ENCODE measurements around the gene ARID3B. TPM values are rescaled to one million over a fixed set of nuclear protein-coding genes. Genes with fewer than 3 reads are reported as not detected.

Gene ARID3B
- polyA plus RNA-seq, 1 of the 3 experiments (the other 2 are of a cell fraction) = 3.0 TPM

- TF ChIP-seq TAF1 (IDR thresholded peaks at IDR 0.05; ENCODE audit: borderline replicate concordance, low read depth, low read length) = no peak
- TF ChIP-seq, protein P1, sequence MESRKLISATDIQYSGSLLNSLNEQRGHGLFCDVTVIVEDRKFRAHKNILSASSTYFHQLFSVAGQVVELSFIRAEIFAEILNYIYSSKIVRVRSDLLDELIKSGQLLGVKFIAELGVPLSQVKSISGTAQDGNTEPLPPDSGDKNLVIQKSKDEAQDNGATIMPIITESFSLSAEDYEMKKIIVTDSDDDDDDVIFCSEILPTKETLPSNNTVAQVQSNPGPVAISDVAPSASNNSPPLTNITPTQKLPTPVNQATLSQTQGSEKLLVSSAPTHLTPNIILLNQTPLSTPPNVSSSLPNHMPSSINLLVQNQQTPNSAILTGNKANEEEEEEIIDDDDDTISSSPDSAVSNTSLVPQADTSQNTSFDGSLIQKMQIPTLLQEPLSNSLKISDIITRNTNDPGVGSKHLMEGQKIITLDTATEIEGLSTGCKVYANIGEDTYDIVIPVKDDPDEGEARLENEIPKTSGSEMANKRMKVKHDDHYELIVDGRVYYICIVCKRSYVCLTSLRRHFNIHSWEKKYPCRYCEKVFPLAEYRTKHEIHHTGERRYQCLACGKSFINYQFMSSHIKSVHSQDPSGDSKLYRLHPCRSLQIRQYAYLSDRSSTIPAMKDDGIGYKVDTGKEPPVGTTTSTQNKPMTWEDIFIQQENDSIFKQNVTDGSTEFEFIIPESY (IDR thresholded peaks at IDR 0.05; ENCODE audit: borderline replicate concordance, low read depth) = no peak
- TF ChIP-seq MAX (IDR thresholded peaks at IDR 0.05; ENCODE audit: low read depth) = no peak
- TF ChIP-seq IRF3 (IDR thresholded peaks at IDR 0.05; ENCODE audit: low read depth, low read length) = no peak
- no peak for TF ChIP-seq REST (IDR thresholded peaks at IDR 0.05; ENCODE audit: low read depth, low read length)
- no peak for TF ChIP-seq EZH2phosphoT487 (IDR thresholded peaks at IDR 0.05; ENCODE audit: borderline replicate concordance, low read depth)
- peak; percentile 71 for TF ChIP-seq FOXJ3 (CRISPR knock-in tag; IDR thresholded peaks at IDR 0.05)
- TF ChIP-seq TCF12 (IDR thresholded peaks at IDR 0.05) = no peak; the same call in 1 of the 2 replicates
- no peak for TF ChIP-seq GABPA (IDR thresholded peaks at IDR 0.05; ENCODE audit: low read depth)
- peak; percentile 87 for TF ChIP-seq RCOR1 (IDR thresholded peaks at IDR 0.05; ENCODE audit: low read length)
- no peak for TF ChIP-seq ELF1 (IDR thresholded peaks at IDR 0.05)
- TF ChIP-seq PBX3 (IDR thresholded peaks at IDR 0.05) = no peak
- TF ChIP-seq RAD21 (IDR thresholded peaks at IDR 0.05; ENCODE audit: low read length) = no peak
- TF ChIP-seq RFX5 (IDR thresholded peaks at IDR 0.05; ENCODE audit: low read length) = no peak
- no peak for TF ChIP-seq YY1 (IDR thresholded peaks at IDR 0.05; ENCODE audit: low read depth)
- TF ChIP-seq, protein P2, sequence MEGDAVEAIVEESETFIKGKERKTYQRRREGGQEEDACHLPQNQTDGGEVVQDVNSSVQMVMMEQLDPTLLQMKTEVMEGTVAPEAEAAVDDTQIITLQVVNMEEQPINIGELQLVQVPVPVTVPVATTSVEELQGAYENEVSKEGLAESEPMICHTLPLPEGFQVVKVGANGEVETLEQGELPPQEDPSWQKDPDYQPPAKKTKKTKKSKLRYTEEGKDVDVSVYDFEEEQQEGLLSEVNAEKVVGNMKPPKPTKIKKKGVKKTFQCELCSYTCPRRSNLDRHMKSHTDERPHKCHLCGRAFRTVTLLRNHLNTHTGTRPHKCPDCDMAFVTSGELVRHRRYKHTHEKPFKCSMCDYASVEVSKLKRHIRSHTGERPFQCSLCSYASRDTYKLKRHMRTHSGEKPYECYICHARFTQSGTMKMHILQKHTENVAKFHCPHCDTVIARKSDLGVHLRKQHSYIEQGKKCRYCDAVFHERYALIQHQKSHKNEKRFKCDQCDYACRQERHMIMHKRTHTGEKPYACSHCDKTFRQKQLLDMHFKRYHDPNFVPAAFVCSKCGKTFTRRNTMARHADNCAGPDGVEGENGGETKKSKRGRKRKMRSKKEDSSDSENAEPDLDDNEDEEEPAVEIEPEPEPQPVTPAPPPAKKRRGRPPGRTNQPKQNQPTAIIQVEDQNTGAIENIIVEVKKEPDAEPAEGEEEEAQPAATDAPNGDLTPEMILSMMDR (IDR thresholded peaks at IDR 0.05) = no peak
- TF ChIP-seq USF1 (IDR thresholded peaks at IDR 0.05; ENCODE audit: borderline replicate concordance, low read depth) = no peak
Measured at GRCh38 chr15:74584779-74585178, 43.8 kb downstream of the ARID3B start (continued).

All from SK-N-SH (cell line).